GM23338 (cell line): ENCODE data around the gene MYOC.

ENCODE experiments used
- CREB1 ChIP-seq: fragments of 250-450 bp; sonication (Bioruptor Pico); IDR thresholded peaks from 2 replicates; pipeline ENCODE4 v1.5.0; 2020; ENCODE audit warnings: low read depth, mild to moderate bottlenecking, moderate library complexity
- EZH2 ChIP-seq: fragments of 200-600 bp; sonication (generic); IDR thresholded peaks from one replicate; pipeline ENCODE4 v1.8.0; 2017; ENCODE audit warnings: antibody characterized with exemption, mild to moderate bottlenecking, low read depth; ENCODE audit not compliant: unreplicated experiment
- NANOG ChIP-seq: IDR thresholded peaks from 2 replicates; pipeline ENCODE4 v1.6.1; 2016; ENCODE audit warnings: antibody characterized with exemption, borderline replicate concordance
- POLR2AphosphoS5 ChIP-seq: IDR thresholded peaks from 2 replicates; pipeline ENCODE4 v1.6.1; 2016; ENCODE audit warnings: antibody characterized with exemption, low read depth
- ZNF331 ChIP-seq: fragments of 250-450 bp; sonication (Bioruptor Pico); IDR thresholded peaks from 2 replicates; pipeline ENCODE4 v1.5.0; 2020; ENCODE audit warnings: low read depth, mild to moderate bottlenecking, moderate library complexity
- TF ChIP-seq, protein P1 (sequence below), 2 experiments: fragments of 200-600 bp in 1 of 2; sonication (generic) in 1 of 2; conservative IDR thresholded peaks; 2 replicates each; pipeline versions ENCODE4 v1.5.1 to v1.6.1; 2016 to 2017; ENCODE audit warnings: antibody characterized with exemption in 2 of 2, low read depth in 2 of 2, mild to moderate bottlenecking in 2 of 2, moderate library complexity in 1 of 2
- TF ChIP-seq, protein P2 (sequence below): IDR thresholded peaks from one replicate; pipeline ENCODE4 v1.6.1; 2018; ENCODE audit warnings: antibody characterized with exemption; ENCODE audit not compliant: unreplicated experiment

DNA sequence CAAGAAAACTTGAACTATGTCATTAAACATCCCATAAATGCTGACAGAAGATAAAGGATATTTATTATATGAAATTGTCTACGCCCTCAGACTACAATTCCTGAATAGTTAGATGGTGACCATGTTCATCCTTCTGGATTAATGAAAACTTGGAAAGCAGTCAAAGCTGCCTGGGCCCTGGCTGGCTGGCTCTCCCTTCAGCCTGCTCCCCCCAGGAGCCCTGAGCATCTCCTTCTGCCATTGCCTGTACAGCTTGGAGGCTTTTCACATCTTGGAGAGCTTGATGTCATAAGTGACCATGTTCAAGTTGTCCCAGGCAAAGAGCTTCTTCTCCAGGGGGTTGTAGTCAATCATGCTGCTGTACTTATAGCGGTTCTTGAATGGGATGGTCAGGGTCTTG lies 16.8 kb downstream of the MYOC start:
- TF ChIP-seq, protein P1, sequence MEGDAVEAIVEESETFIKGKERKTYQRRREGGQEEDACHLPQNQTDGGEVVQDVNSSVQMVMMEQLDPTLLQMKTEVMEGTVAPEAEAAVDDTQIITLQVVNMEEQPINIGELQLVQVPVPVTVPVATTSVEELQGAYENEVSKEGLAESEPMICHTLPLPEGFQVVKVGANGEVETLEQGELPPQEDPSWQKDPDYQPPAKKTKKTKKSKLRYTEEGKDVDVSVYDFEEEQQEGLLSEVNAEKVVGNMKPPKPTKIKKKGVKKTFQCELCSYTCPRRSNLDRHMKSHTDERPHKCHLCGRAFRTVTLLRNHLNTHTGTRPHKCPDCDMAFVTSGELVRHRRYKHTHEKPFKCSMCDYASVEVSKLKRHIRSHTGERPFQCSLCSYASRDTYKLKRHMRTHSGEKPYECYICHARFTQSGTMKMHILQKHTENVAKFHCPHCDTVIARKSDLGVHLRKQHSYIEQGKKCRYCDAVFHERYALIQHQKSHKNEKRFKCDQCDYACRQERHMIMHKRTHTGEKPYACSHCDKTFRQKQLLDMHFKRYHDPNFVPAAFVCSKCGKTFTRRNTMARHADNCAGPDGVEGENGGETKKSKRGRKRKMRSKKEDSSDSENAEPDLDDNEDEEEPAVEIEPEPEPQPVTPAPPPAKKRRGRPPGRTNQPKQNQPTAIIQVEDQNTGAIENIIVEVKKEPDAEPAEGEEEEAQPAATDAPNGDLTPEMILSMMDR (conservative IDR thresholded peaks at IDR 0.05; ENCODE audit: low read depth in 2 of 2): no peak
- TF ChIP-seq POLR2AphosphoS5 (no peak), EZH2 (no peak), CREB1 (CRISPR knock-in tag) (no peak), NANOG (no peak), ZNF331 (CRISPR knock-in tag) (no peak)
- TF ChIP-seq, protein P2, sequence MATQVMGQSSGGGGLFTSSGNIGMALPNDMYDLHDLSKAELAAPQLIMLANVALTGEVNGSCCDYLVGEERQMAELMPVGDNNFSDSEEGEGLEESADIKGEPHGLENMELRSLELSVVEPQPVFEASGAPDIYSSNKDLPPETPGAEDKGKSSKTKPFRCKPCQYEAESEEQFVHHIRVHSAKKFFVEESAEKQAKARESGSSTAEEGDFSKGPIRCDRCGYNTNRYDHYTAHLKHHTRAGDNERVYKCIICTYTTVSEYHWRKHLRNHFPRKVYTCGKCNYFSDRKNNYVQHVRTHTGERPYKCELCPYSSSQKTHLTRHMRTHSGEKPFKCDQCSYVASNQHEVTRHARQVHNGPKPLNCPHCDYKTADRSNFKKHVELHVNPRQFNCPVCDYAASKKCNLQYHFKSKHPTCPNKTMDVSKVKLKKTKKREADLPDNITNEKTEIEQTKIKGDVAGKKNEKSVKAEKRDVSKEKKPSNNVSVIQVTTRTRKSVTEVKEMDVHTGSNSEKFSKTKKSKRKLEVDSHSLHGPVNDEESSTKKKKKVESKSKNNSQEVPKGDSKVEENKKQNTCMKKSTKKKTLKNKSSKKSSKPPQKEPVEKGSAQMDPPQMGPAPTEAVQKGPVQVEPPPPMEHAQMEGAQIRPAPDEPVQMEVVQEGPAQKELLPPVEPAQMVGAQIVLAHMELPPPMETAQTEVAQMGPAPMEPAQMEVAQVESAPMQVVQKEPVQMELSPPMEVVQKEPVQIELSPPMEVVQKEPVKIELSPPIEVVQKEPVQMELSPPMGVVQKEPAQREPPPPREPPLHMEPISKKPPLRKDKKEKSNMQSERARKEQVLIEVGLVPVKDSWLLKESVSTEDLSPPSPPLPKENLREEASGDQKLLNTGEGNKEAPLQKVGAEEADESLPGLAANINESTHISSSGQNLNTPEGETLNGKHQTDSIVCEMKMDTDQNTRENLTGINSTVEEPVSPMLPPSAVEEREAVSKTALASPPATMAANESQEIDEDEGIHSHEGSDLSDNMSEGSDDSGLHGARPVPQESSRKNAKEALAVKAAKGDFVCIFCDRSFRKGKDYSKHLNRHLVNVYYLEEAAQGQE: no peak
